HCT116 (cell line): ENCODE measurements around the gene ECE2.

Experiments
- EZH2 ChIP-seq: fragments of 200-600 bp; sonication (generic); IDR thresholded peaks from 2 replicates; pipeline ENCODE4 v1.6.1; 2017; ENCODE audit warnings: antibody characterized with exemption, mixed run types
- EZH2phosphoT487 ChIP-seq: fragments of 200-600 bp; IDR thresholded peaks from 2 replicates; pipeline ENCODE4 v1.6.1; 2018; ENCODE audit warnings: antibody characterized with exemption, borderline replicate concordance
- JUND ChIP-seq: IDR thresholded peaks from 2 replicates; pipeline ENCODE4 v1.6.1; 2012
- POLR2A ChIP-seq: IDR thresholded peaks from 2 replicates; pipeline ENCODE4 v1.7.0; 2011; ENCODE audit warnings: borderline replicate concordance; ENCODE audit not compliant: insufficient read depth, insufficient read length; ENCODE audit errors: extremely low read depth
- POLR2AphosphoS5 ChIP-seq: IDR thresholded peaks from 2 replicates; pipeline ENCODE4 v1.6.1; 2011; ENCODE audit warnings: mild to moderate bottlenecking, low read depth, low read length, moderate library complexity
- TCF7L2 ChIP-seq: IDR thresholded peaks from 2 replicates; pipeline ENCODE4 v1.7.0; 2011; ENCODE audit warnings: borderline replicate concordance, inconsistent platforms; ENCODE audit not compliant: insufficient read depth, insufficient read length; ENCODE audit errors: extremely low read depth
- YY1 ChIP-seq: IDR thresholded peaks from 2 replicates; pipeline ENCODE4 v1.6.1; 2011; ENCODE audit warnings: low read length, low read depth, moderate library complexity, mild to moderate bottlenecking; ENCODE audit not compliant: insufficient replicate concordance; ENCODE audit errors: extremely low read depth
- TF ChIP-seq, protein P1 (sequence below), 3 experiments: fragments of 200-600 bp in 1 of 3; sonication (generic) in 1 of 3; IDR thresholded peaks in 2 of 3; conservative IDR thresholded peaks in 1 of 3; 2 replicates each; pipeline ENCODE4 v1.5.1; 2012 to 2017; ENCODE audit warnings: low read depth in 2 of 3, low read length in 2 of 3, antibody characterized with exemption in 1 of 3, borderline replicate concordance in 1 of 3, control low read depth in 1 of 3, mild to moderate bottlenecking in 1 of 3, mixed read lengths in 1 of 3, mixed run types in 1 of 3, moderate library complexity in 1 of 3; ENCODE audit not compliant: insufficient read depth in 1 of 3
- TF ChIP-seq, protein P2 (sequence below): IDR thresholded peaks from 2 replicates; pipeline ENCODE4 v1.6.1; 2012
- TF ChIP-seq, protein P3 (sequence below): IDR thresholded peaks from 2 replicates; pipeline ENCODE4 v1.6.1; 2012; ENCODE audit warnings: low read depth

DNA sequence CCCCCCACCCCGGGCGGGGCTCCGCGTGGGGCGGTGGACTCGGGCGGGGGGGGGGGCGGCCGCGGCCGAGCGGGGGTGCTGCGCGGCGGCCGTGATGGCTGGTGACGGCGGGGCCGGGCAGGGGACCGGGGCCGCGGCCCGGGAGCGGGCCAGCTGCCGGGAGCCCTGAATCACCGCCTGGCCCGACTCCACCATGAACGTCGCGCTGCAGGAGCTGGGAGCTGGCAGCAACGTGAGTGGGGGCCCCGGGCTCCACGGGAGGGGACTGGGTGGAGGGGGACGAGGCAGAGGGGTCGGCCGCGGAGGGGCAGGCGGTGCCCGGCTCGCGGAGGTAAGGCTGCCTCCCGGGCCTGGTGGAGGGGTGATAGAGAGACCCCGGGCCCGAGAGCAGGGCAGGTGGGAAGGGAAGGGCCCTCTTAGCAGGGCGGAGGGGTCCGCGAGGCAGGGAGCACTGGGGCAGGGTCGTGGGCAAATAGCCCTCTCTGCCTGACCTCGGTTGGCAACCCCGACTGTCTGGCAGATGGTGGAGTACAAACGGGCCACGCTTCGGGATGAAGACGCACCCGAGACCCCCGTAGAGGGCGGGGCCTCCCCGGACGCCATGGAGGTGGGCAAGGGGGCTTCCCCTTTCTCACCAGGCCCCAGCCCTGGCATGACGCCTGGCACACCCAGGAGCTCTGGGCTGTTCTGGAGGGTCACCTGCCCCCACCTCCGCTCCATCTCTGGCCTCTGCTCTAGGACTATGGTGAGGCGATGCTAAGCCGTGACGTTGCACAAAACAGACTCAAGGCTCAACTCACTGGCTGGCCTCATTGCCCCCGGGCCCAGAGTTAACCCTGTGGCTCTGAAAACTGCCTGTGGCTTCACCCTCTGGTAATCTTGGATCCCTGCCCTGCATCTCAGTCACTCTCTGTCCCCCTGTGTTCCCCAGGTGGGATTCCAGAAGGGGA, at the start of gene ECE2:
- TF ChIP-seq, protein P1, sequence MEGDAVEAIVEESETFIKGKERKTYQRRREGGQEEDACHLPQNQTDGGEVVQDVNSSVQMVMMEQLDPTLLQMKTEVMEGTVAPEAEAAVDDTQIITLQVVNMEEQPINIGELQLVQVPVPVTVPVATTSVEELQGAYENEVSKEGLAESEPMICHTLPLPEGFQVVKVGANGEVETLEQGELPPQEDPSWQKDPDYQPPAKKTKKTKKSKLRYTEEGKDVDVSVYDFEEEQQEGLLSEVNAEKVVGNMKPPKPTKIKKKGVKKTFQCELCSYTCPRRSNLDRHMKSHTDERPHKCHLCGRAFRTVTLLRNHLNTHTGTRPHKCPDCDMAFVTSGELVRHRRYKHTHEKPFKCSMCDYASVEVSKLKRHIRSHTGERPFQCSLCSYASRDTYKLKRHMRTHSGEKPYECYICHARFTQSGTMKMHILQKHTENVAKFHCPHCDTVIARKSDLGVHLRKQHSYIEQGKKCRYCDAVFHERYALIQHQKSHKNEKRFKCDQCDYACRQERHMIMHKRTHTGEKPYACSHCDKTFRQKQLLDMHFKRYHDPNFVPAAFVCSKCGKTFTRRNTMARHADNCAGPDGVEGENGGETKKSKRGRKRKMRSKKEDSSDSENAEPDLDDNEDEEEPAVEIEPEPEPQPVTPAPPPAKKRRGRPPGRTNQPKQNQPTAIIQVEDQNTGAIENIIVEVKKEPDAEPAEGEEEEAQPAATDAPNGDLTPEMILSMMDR (IDR thresholded peaks at IDR 0.05 in 2 of 3, conservative IDR thresholded peaks at IDR 0.05 in 1 of 3; ENCODE audit: borderline replicate concordance in 1 of 3, insufficient read depth in 1 of 3, low read depth in 2 of 3, low read length in 2 of 3), result no peak
- no peak for TF ChIP-seq POLR2A
- TF ChIP-seq, protein P2, sequence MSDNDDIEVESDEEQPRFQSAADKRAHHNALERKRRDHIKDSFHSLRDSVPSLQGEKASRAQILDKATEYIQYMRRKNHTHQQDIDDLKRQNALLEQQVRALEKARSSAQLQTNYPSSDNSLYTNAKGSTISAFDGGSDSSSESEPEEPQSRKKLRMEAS, result no peak
- no peak for TF ChIP-seq EZH2phosphoT487
- no peak for TF ChIP-seq EZH2
- TF ChIP-seq JUND, result no peak
- TF ChIP-seq POLR2AphosphoS5, result no peak
- TF ChIP-seq, protein P3, sequence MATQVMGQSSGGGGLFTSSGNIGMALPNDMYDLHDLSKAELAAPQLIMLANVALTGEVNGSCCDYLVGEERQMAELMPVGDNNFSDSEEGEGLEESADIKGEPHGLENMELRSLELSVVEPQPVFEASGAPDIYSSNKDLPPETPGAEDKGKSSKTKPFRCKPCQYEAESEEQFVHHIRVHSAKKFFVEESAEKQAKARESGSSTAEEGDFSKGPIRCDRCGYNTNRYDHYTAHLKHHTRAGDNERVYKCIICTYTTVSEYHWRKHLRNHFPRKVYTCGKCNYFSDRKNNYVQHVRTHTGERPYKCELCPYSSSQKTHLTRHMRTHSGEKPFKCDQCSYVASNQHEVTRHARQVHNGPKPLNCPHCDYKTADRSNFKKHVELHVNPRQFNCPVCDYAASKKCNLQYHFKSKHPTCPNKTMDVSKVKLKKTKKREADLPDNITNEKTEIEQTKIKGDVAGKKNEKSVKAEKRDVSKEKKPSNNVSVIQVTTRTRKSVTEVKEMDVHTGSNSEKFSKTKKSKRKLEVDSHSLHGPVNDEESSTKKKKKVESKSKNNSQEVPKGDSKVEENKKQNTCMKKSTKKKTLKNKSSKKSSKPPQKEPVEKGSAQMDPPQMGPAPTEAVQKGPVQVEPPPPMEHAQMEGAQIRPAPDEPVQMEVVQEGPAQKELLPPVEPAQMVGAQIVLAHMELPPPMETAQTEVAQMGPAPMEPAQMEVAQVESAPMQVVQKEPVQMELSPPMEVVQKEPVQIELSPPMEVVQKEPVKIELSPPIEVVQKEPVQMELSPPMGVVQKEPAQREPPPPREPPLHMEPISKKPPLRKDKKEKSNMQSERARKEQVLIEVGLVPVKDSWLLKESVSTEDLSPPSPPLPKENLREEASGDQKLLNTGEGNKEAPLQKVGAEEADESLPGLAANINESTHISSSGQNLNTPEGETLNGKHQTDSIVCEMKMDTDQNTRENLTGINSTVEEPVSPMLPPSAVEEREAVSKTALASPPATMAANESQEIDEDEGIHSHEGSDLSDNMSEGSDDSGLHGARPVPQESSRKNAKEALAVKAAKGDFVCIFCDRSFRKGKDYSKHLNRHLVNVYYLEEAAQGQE, result no peak
- no peak for TF ChIP-seq TCF7L2
- no peak for TF ChIP-seq YY1
